Sigmoid colon (tissue), 3 donors: ENCODE data around the gene CYB561D1.

ENCODE experiments used
- POLR2A ChIP-seq, 2 donors: fragments of 450-650 bp; IDR thresholded peaks; one replicate each; pipeline ENCODE4 v1.6.1; 2016; ENCODE audit warnings: antibody characterized with exemption in 2 of 2, mild to moderate bottlenecking in 2 of 2, moderate library complexity in 2 of 2
- TF ChIP-seq, protein P1 (sequence below), 4 experiments: fragments of 450-650 bp in 3 of 4; fragments of 200-600 bp in 1 of 4; IDR thresholded peaks; one replicate each; pipeline ENCODE4 v1.5.1; 2016 to 2019; ENCODE audit warnings: antibody characterized with exemption in 4 of 4, mild to moderate bottlenecking in 3 of 4, moderate library complexity in 2 of 4

DNA sequence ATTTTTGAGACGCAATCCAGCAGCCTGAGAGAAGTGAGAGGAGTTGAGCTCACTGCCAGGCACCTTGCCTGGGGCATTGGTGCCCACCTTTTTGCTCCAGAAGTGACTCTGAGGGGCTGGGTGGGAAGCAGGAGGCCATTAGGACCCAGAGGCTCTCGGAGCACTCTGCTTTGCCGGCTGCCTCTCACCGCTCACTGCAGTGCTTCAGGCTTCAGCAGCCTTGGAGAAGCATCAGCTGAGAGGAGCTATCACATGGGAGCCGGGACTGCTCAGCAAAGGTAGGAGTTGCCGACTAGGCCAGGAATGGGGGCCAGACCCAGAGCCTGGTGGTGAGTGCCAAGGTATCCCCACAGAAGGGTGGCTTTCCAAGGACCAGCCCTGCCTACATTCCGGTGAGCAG, 45.8 kb downstream of the CYB561D1 start, which contains the start of gene GPR61:
- TF ChIP-seq, protein P1, sequence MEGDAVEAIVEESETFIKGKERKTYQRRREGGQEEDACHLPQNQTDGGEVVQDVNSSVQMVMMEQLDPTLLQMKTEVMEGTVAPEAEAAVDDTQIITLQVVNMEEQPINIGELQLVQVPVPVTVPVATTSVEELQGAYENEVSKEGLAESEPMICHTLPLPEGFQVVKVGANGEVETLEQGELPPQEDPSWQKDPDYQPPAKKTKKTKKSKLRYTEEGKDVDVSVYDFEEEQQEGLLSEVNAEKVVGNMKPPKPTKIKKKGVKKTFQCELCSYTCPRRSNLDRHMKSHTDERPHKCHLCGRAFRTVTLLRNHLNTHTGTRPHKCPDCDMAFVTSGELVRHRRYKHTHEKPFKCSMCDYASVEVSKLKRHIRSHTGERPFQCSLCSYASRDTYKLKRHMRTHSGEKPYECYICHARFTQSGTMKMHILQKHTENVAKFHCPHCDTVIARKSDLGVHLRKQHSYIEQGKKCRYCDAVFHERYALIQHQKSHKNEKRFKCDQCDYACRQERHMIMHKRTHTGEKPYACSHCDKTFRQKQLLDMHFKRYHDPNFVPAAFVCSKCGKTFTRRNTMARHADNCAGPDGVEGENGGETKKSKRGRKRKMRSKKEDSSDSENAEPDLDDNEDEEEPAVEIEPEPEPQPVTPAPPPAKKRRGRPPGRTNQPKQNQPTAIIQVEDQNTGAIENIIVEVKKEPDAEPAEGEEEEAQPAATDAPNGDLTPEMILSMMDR (IDR thresholded peaks at IDR 0.05) = no peak
- no peak for TF ChIP-seq POLR2A (IDR thresholded peaks at IDR 0.05)
